CD4-positive, alpha-beta T cell (primary cell): ENCODE results near the gene SLCO4A1. TPM values are rescaled to one million over a fixed set of nuclear protein-coding genes. Genes with fewer than 3 reads are reported as not detected.

ENCODE experiments used
- ATAC-seq: fragments of 200-7000 bp; cut with Tn5 transposase; one replicate; pipeline ENCODE4 v1.10.0; 2022; ENCODE audit warnings: mild to moderate bottlenecking; ENCODE audit not compliant: poor library complexity
- CTCF ChIA-PET: fragments of 350-600 bp; sonication (Branson Sonifier 250); formaldehyde crosslinking; loops from one replicate; lab custom pipeline; 2021; ENCODE audit warnings: antibody characterized with exemption, inconsistent platforms; lab: Charles Lee
- POLR2A ChIA-PET: fragments of 350-600 bp; sonication (Branson Sonifier 250); formaldehyde crosslinking; loops from one replicate; lab custom pipeline; 2021; ENCODE audit warnings: antibody characterized with exemption, inconsistent platforms; lab: Charles Lee
- DNase-seq, 14 experiments: peaks; one replicate each; pipeline ENCODE4 v3.0.0-alpha.2; 2013 to 2020; ENCODE audit warnings: mixed read lengths in 2 of 14
- H3K27ac ChIP-seq, 2 donors: one replicate each; pipeline versions ENCODE4 v1.5.1 to v1.7.0; 2013; ENCODE audit warnings: low read length in 2 of 2, low read depth in 1 of 2, mild to moderate bottlenecking in 1 of 2
- H3K27me3 ChIP-seq, 2 experiments: 1 replicate in 1 of 2; 2 replicates in 1 of 2; pipeline versions ENCODE4 v1.6.1 to v1.7.0; 2013; ENCODE audit warnings: low read length in 2 of 2, control low read depth in 1 of 2, mild to moderate bottlenecking in 1 of 2, moderate library complexity in 1 of 2; ENCODE audit not compliant: insufficient read depth in 2 of 2, control insufficient read depth in 1 of 2
- H3K36me3 ChIP-seq: one replicate; pipeline ENCODE4 v1.6.1; 2013; ENCODE audit warnings: low read length, control low read depth; ENCODE audit not compliant: insufficient read depth
- H3K4me1 ChIP-seq: one replicate; pipeline ENCODE4 v1.6.1; 2013; ENCODE audit warnings: low read length, control low read depth; ENCODE audit not compliant: insufficient read depth
- H3K4me3 ChIP-seq: one replicate; pipeline ENCODE4 v1.5.1; 2013; ENCODE audit warnings: mild to moderate bottlenecking, low read length, moderate library complexity
- H3K9me3 ChIP-seq, 2 experiments: 1 replicate in 1 of 2; 2 replicates in 1 of 2; pipeline versions ENCODE4 v1.6.1 to v1.7.0; 2013; ENCODE audit warnings: low read length in 2 of 2, mild to moderate bottlenecking in 2 of 2, control low read depth in 1 of 2, moderate library complexity in 1 of 2; ENCODE audit not compliant: control insufficient read depth in 1 of 2, insufficient read depth in 1 of 2
- H3K27ac Mint-ChIP-seq: one replicate; pipeline ENCODE4 v1.8.0; 2020; ENCODE audit warnings: mixed read lengths
- H3K27me3 Mint-ChIP-seq: one replicate; pipeline ENCODE4 v1.8.0; 2021; ENCODE audit warnings: mixed read lengths
- H3K36me3 Mint-ChIP-seq: one replicate; pipeline ENCODE4 v1.8.0; 2021; ENCODE audit warnings: low read depth, mixed read lengths
- H3K4me1 Mint-ChIP-seq: one replicate; pipeline ENCODE4 v1.8.0; 2021; ENCODE audit warnings: low read depth, mixed read lengths
- H3K4me3 Mint-ChIP-seq: one replicate; pipeline ENCODE4 v1.8.0; 2020; ENCODE audit warnings: mild to moderate bottlenecking, mixed read lengths
- H3K9me3 Mint-ChIP-seq: one replicate; pipeline ENCODE4 v1.8.0; 2020; ENCODE audit warnings: mixed read lengths
- intact Hi-C, 2 experiments: fragments of 100-400 bp; cut with DNase I in 1 of 2; cut with micrococcal nuclease in 1 of 2; formaldehyde crosslinking; loops; one replicate each; pipeline versions ENCODE4 v1.15.1 to v1.9.0; 2023 to 2025; cut with DNase I, micrococcal nuclease
- total RNA-seq, 174 experiments: library from RNA in 2 of 174; stranded (reverse) in 2 of 174; gene quantifications; one replicate each; pipeline ENCODE4 v1.2.3 and lab custom pipeline; 2021 to 2026
- TF ChIP-seq, protein P1 (sequence below): fragments of 200-600 bp; IDR thresholded peaks from one replicate; pipeline ENCODE4 v1.8.0; 2022; ENCODE audit warnings: antibody characterized with exemption, mild to moderate bottlenecking

Gene SLCO4A1
- total RNA-seq, 2 experiments from 2014 or later = 2.3 to 2.5 TPM

DNA sequence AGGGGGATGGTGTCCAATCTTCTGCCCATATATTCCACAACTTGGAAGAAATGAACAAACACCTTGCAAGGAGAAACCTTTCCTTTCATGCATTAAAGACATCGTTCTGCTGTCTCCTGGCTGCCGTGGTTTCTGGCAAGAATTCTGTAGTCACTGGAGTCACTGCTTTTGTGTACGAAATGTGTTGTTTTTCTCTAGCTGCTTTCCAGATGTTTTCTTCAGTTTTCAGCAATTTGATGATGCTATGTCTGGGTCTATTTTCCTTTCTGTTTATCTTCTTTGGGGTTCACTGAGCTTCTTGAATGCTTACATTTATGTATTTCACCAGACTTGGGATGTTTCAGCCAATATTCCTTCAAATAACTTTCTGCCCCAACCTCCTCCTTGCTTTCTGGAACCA, 40.6 kb upstream of the SLCO4A1 start:
- DNase-seq = no peak
- intact Hi-C loops = no loop called here
- H3K4me1 ChIP-seq = peaks cover 34% of the 10 kb centered on the region
- no peaks in the 10 kb centered on the region for H3K9me3 Mint-ChIP-seq
- H3K36me3 Mint-ChIP-seq = no peaks in the 10 kb centered on the region
- no peak overlapping the region for H3K27ac Mint-ChIP-seq
- ChIA-PET CTCF (interaction anchor here (1.6 kb wide), 1 partner anchor 15 kb away, joined by 5 read pairs; no protein-coding TSS in a partner anchor), POLR2A (no interaction called here)
- peaks cover 0 to 9% of the 10 kb centered on the region in 2 experiments for H3K9me3 ChIP-seq
- H3K36me3 ChIP-seq = no peaks in the 10 kb centered on the region
- no peak for ATAC-seq
- no peak overlapping the region for H3K27ac ChIP-seq
- no peak overlapping the region for H3K4me3 ChIP-seq
- H3K27me3 Mint-ChIP-seq = peaks cover 31% of the 10 kb centered on the region
- TF ChIP-seq, protein P1, sequence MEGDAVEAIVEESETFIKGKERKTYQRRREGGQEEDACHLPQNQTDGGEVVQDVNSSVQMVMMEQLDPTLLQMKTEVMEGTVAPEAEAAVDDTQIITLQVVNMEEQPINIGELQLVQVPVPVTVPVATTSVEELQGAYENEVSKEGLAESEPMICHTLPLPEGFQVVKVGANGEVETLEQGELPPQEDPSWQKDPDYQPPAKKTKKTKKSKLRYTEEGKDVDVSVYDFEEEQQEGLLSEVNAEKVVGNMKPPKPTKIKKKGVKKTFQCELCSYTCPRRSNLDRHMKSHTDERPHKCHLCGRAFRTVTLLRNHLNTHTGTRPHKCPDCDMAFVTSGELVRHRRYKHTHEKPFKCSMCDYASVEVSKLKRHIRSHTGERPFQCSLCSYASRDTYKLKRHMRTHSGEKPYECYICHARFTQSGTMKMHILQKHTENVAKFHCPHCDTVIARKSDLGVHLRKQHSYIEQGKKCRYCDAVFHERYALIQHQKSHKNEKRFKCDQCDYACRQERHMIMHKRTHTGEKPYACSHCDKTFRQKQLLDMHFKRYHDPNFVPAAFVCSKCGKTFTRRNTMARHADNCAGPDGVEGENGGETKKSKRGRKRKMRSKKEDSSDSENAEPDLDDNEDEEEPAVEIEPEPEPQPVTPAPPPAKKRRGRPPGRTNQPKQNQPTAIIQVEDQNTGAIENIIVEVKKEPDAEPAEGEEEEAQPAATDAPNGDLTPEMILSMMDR = no peak
- H3K4me1 Mint-ChIP-seq = peaks cover 17% of the 10 kb centered on the region
- H3K4me3 Mint-ChIP-seq = no peak overlapping the region
- peaks cover 9 to 12% of the 10 kb centered on the region in 2 experiments for H3K27me3 ChIP-seq

DNA sequence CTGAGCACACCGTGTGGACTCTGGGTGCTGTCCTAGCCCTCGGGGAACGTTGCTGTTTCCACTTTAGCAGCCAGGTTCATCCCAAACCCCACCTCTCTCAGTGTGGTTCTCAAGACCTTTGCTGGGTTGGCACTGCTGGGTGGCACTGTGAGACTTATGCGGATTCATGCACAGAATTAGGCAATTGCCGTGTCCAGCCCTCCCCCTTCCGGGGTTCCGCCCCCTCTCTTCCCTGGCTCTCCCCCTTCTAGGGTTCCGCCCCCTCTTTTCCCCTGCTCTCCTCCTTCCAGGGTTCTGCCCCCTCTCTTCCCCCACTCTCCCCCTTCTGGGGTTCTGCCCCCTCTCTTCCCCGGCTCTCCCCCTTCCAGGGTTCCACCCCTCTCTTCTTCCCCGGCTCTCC, 39.8 kb upstream of the SLCO4A1 start:
- ATAC-seq = peak; percentile 42
- intact Hi-C loops = no loop called here
- H3K4me3 Mint-ChIP-seq = peak overlapping the region; percentile 86
- Histone ChIP-seq H3K9me3 (peaks cover 0 to 10% of the 10 kb centered on the region in 2 experiments), H3K27me3 (peaks cover 2 to 5% of the 10 kb centered on the region in 2 experiments), H3K36me3 (no peaks in the 10 kb centered on the region), H3K27ac (no peak overlapping the region), H3K4me1 (peaks cover 34% of the 10 kb centered on the region), H3K4me3 (peak overlapping the region; percentile 36)
- H3K27me3 Mint-ChIP-seq = peaks cover 26% of the 10 kb centered on the region
- no peaks in the 10 kb centered on the region for H3K36me3 Mint-ChIP-seq
- peak overlapping the region; percentile 34 for H3K27ac Mint-ChIP-seq
- ChIA-PET POLR2A (interaction anchor here (1.3 kb wide), 1 partner anchor 192 kb away, joined by 6 read pairs; no protein-coding TSS in a partner anchor), CTCF (interaction anchor here (1.6 to 2.4 kb wide), 2 partner anchors 14 kb away, joined by 5 to 13 read pairs; no protein-coding TSS in a partner anchor)
- peak in 8 of 14 experiments; percentile 12 to 66 (median 39) for DNase-seq
- no peaks in the 10 kb centered on the region for H3K9me3 Mint-ChIP-seq
- TF ChIP-seq, protein P1 = no peak
- peaks cover 17% of the 10 kb centered on the region for H3K4me1 Mint-ChIP-seq

DNA sequence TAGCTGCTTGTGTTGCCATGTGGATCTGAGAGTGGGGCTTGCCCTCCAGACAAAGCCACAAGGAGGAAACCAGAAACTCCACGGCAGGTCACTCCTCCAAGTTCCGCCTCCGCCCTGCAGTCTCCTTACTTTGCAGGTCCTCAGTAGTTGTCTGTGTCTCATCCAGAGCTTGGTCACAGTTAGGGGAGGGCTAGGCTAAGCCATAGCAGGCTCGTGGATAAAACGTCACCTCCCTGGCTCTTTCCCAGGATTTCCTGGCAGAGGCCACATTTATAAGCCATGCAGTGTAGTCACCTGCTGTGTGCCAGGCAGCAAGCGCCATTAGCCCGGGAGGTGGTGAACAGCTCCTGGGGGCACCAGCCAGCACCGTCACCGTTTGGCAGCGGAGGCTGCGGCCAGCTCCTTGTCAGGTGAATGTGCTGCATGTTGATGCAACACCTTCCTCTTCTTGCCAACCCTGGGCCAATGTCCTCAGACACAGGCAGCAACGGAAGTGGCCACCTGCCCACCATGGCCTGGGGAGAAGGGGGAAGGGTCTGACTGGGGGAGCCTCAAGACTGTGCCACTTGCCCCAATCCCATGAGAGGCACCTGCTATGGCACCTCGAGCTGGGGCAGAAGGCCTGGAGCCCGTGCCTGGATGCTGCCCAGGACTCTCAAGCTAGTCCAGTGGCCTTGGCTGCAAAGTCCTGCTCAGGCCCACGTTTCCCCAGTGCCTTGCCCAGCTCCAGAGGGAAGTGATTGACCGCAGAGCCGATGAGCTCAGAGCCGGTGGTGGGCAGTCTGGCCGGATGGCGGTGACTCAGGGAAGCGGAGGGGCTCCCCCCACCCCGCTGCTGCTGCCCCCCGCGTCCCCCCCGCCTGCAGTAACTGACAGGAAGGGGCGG, 39.0 kb upstream of the SLCO4A1 start:
- ChIA-PET CTCF (interaction anchor here (2.4 kb wide), 1 partner anchor 14 kb away, joined by 13 read pairs; no protein-coding TSS in a partner anchor), POLR2A (interaction anchor here (0.6 to 1.3 kb wide), 3 partner anchors 20 to 191 kb away, joined by 3 to 6 read pairs (median 3); no protein-coding TSS in a partner anchor)
- DNase-seq (peak in 7 of 14 experiments; percentile 17 to 78 (median 39)), ATAC-seq (peak; percentile 70)
- Histone ChIP-seq H3K27me3 (peaks cover 2 to 5% of the 10 kb centered on the region in 2 experiments), H3K36me3 (no peaks in the 10 kb centered on the region), H3K9me3 (peaks cover 0 to 10% of the 10 kb centered on the region in 2 experiments), H3K4me1 (peaks cover 34% of the 10 kb centered on the region), H3K4me3 (peak overlapping the region; percentile 36), H3K27ac (no peak overlapping the region)
- Mint-ChIP-seq H3K4me1 (peaks cover 17% of the 10 kb centered on the region), H3K27me3 (peaks cover 20% of the 10 kb centered on the region), H3K9me3 (no peaks in the 10 kb centered on the region), H3K4me3 (peak overlapping the region; percentile 86), H3K36me3 (no peaks in the 10 kb centered on the region), H3K27ac (peak overlapping the region; percentile 34)
- intact Hi-C loops = no loop called here
- TF ChIP-seq, protein P1 = no peak
